Colonic mucosa (tissue), 4 donors: ENCODE measurements around the gene ARMC12. TPM values are rescaled to one million over a fixed set of nuclear protein-coding genes. Genes with fewer than 3 reads are reported as not detected.
A peak's percentile ranks its signal among the peaks of the same experiment; 100 is the strongest.

Experiments
- DNase-seq: peaks from one replicate; pipeline ENCODE4 v3.0.0-alpha.2; 2020
- H3K27ac ChIP-seq: fragments of 200-600 bp; one replicate; pipeline ENCODE4 v1.8.0; 2021
- H3K27me3 ChIP-seq: fragments of 200-600 bp; one replicate; pipeline ENCODE4 v1.8.0; 2021
- H3K36me3 ChIP-seq: fragments of 200-600 bp; one replicate; pipeline ENCODE4 v1.8.0; 2021
- H3K4me1 ChIP-seq: fragments of 200-600 bp; one replicate; pipeline ENCODE4 v1.8.0; 2021; ENCODE audit warnings: mild to moderate bottlenecking
- H3K4me3 ChIP-seq: fragments of 200-600 bp; one replicate; pipeline ENCODE4 v1.8.0; 2021
- H3K9ac ChIP-seq, 2 donors: one replicate each; pipeline ENCODE4 v1.7.0; 2013; ENCODE audit warnings: control low read depth in 2 of 2, low read depth in 2 of 2, low read length in 2 of 2
- H3K9me3 ChIP-seq: fragments of 200-600 bp; one replicate; pipeline ENCODE4 v1.8.0; 2021
- intact Hi-C: fragments of 100-400 bp; cut with DNase I; formaldehyde crosslinking; loops from one replicate; pipeline ENCODE4 v1.14.1; 2022
- total RNA-seq, 2 donors: library from RNA; stranded (reverse); fragmentation: NEBNext Ultra II Directional in 1 of 2; extraction: Animal tissue kit (Norgen Biotek cat#: 25700) in 1 of 2; gene quantifications; one replicate each; pipeline ENCODE4 v1.2.1, GENCODE V29; 2021
- TF ChIP-seq, protein P1 (sequence below): fragments of 200-600 bp; IDR thresholded peaks from one replicate; pipeline ENCODE4 v1.8.0; 2022; ENCODE audit warnings: antibody characterized with exemption, mild to moderate bottlenecking
- donor health status: healthy.
- donor health status: DM: no; HTN: no; CAD: no.
- donor health status: DM: no; HTN: no; CAD: no.

The ARMC12 gene
- total RNA-seq, 2 donors from 2014 or later = 0.30 TPM; not detected in 1

DNA sequence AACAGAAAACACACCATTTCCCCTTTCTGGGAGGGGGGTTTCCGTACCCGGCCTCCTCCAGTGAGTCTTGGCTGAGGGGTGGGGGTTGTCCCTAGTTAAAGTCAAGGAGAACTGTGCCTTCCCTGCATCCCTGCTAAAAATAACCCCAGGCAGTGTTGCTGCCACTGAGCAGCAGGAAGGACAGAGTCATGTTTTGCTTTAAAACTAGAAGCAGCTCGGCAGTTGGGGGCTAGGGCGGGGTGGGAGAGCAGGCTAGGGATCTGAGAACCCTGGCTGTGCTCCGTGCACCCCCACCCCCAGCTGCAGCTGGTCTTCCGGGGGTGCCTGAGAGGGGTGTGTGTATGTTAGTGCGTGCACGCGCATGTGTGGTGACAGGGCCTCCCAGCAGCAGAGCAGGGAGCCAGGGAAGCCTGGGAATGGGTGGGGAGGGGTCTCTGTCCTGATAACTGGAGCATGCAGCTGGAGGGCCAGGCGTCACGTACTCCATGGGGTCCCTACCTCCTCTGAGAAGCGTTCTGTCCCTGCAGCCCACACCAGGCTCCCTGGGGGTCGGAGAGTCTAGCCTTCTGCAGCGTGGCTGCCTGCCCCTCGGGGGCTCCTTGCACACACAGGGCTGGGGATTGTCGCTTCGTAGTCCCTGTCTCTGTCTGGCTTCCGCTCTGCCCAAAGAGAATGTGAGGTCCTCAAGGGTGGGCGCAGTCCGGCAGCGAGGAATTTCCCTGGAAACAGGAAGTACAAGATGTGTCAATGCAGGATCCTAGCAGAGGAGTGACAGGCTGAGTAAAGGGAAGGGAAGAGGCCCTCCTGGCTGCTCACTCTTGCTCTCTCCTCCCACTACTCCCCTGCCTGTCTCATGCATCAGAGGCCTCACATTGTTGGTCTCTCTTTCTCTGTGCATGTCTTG is 16.8 kb upstream of the ARMC12 start:
- peaks cover 21% of the 10 kb centered on the region for H3K4me1 ChIP-seq
- no peaks in the 10 kb centered on the region for H3K27me3 ChIP-seq
- no peak overlapping the region for H3K4me3 ChIP-seq
- H3K27ac ChIP-seq = peak overlapping the region; percentile 37
- H3K36me3 ChIP-seq = no peaks in the 10 kb centered on the region
- H3K9ac ChIP-seq = peak overlapping the region; percentile 14 to 48
- no peaks in the 10 kb centered on the region for H3K9me3 ChIP-seq
- intact Hi-C loops = loop anchor here (5.0 kb wide), 1 partner anchor 33 kb away; the partner anchor contains the start of gene FKBP5
- TF ChIP-seq, protein P1, sequence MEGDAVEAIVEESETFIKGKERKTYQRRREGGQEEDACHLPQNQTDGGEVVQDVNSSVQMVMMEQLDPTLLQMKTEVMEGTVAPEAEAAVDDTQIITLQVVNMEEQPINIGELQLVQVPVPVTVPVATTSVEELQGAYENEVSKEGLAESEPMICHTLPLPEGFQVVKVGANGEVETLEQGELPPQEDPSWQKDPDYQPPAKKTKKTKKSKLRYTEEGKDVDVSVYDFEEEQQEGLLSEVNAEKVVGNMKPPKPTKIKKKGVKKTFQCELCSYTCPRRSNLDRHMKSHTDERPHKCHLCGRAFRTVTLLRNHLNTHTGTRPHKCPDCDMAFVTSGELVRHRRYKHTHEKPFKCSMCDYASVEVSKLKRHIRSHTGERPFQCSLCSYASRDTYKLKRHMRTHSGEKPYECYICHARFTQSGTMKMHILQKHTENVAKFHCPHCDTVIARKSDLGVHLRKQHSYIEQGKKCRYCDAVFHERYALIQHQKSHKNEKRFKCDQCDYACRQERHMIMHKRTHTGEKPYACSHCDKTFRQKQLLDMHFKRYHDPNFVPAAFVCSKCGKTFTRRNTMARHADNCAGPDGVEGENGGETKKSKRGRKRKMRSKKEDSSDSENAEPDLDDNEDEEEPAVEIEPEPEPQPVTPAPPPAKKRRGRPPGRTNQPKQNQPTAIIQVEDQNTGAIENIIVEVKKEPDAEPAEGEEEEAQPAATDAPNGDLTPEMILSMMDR = no peak
- DNase-seq = peak; percentile 32

- Histone ChIP-seq H3K9ac (peak overlapping the region in 1 of 2 donors; percentile 68), H3K9me3 (no peaks in the 10 kb centered on the region), H3K27me3 (no peaks in the 10 kb centered on the region), H3K4me3 (no peak overlapping the region), H3K27ac (no peak overlapping the region), H3K36me3 (no peaks in the 10 kb centered on the region), H3K4me1 (peaks cover 37% of the 10 kb centered on the region)
- intact Hi-C loops = loop anchor here (5.0 kb wide), 1 partner anchor 35 kb away; the partner anchor contains the start of gene FKBP5
- TF ChIP-seq, protein P1 = no peak
- DNase-seq = peak; percentile 66
These were observed 14.6 kb upstream of the ARMC12 start for GRCh38 chr6:35722121-35722761.

- no peak for DNase-seq
- Histone ChIP-seq H3K9me3 (no peaks in the 10 kb centered on the region), H3K4me1 (peaks cover 39% of the 10 kb centered on the region), H3K36me3 (no peaks in the 10 kb centered on the region), H3K27ac (no peak overlapping the region), H3K27me3 (no peaks in the 10 kb centered on the region), H3K9ac (peak overlapping the region in 1 of 2 donors; percentile 7), H3K4me3 (no peak overlapping the region)
- intact Hi-C loops = loop anchor here (5.0 kb wide), 1 partner anchor 36 kb away; the partner anchor contains the start of gene FKBP5
- TF ChIP-seq, protein P1 = no peak
These were observed 13.2 kb upstream of the ARMC12 start for GRCh38 chr6:35723587-35723986.

- no peak overlapping the region for H3K4me3 ChIP-seq
- TF ChIP-seq, protein P1 = no peak
- no peaks in the 10 kb centered on the region for H3K36me3 ChIP-seq
- peaks cover 40% of the 10 kb centered on the region for H3K4me1 ChIP-seq
- no peak overlapping the region for H3K27ac ChIP-seq
- H3K9me3 ChIP-seq = no peaks in the 10 kb centered on the region
- no peaks in the 10 kb centered on the region for H3K27me3 ChIP-seq
- DNase-seq = no peak
- peak overlapping the region in 1 of 2 donors; percentile 7 for H3K9ac ChIP-seq
- intact Hi-C loops = loop anchor here (5.0 kb wide), 1 partner anchor 37 kb away; the partner anchor contains the start of gene FKBP5
These were observed 12.8 kb upstream of the ARMC12 start for GRCh38 chr6:35724059-35724458.

GRCh38 chr6:35724471-35724870 is 12.4 kb upstream of the ARMC12 start:
- Histone ChIP-seq H3K36me3 (no peaks in the 10 kb centered on the region), H3K9me3 (no peaks in the 10 kb centered on the region), H3K27ac (peak overlapping the region; percentile 97), H3K4me1 (peaks cover 44% of the 10 kb centered on the region), H3K9ac (peak overlapping the region in 1 of 2 donors; percentile 7), H3K27me3 (no peaks in the 10 kb centered on the region), H3K4me3 (no peak overlapping the region)
- TF ChIP-seq, protein P1 = no peak
- intact Hi-C loops = loop anchor here (5.0 kb wide), 1 partner anchor 37 kb away; the partner anchor contains the start of gene FKBP5
- no peak for DNase-seq
